HCT116 (cell line): ENCODE measurements around the gene GALNT14. TPM values are rescaled to one million over a fixed set of nuclear protein-coding genes. Genes with fewer than 3 reads are reported as not detected.

Experiments used
- ATAC-seq: fragments of 200-7000 bp; cut with Tn5 transposase; 2 replicates; pipeline ENCODE4 v1.9.1; 2020; ENCODE audit warnings: mild to moderate bottlenecking, moderate library complexity
- BruUV-seq: library from RNA; stranded (reverse); fragments of 400-500 nt; replicated peaks from 2 replicates; lab custom pipeline; 2021; lab: Mats Ljungman, UMichigan
- CTCF ChIA-PET: fragments of 300-600 bp; sonication (Branson Sonifier 250); formaldehyde crosslinking; loops from one replicate; lab custom pipeline; 2021; ENCODE audit warnings: antibody characterized with exemption; lab: Charles Lee
- POLR2A ChIA-PET: fragments of 300-600, 350-600 bp; sonication (Branson Sonifier 250); formaldehyde crosslinking; loops from one replicate; lab custom pipeline; 2021; ENCODE audit warnings: antibody characterized with exemption; lab: Charles Lee
- RAD21 ChIA-PET, 2 experiments: fragments of 300-600 bp; sonication (Branson Sonifier 250); formaldehyde crosslinking; loops; one replicate each; lab custom pipeline; 2023; ENCODE audit warnings: low total read pairs in 2 of 2; ENCODE audit not compliant: uncharacterized antibody in 2 of 2, unreplicated experiment in 2 of 2, low non-redundant PET in 1 of 2; lab: Charles Lee
- DNase-seq: peaks from one replicate; pipeline ENCODE4 v3.0.0-alpha.2; 2010; ENCODE audit warnings: low read depth, low spot score
- H2AFZ ChIP-seq: fragments of 200-600 bp; shearing (Covaris generic), sonication (generic); 2 replicates; pipeline ENCODE4 v1.6.1; 2017; ENCODE audit warnings: low read depth, mixed run types, mixed read lengths, antibody characterized with exemption, low read length; ENCODE audit not compliant: poor library complexity, severe bottlenecking
- H3K27ac ChIP-seq: 2 replicates; pipeline ENCODE4 v1.5.1; 2012; ENCODE audit warnings: low read depth, low read length
- H3K27me3 ChIP-seq: fragments of 200-600 bp; sonication (generic); 2 replicates; pipeline ENCODE4 v1.6.1; 2016; ENCODE audit warnings: mixed run types, low read length, mixed read lengths; ENCODE audit not compliant: insufficient read depth
- H3K36me3 ChIP-seq, 2 experiments: fragments of 200-500 bp in 1 of 2; fragments of 200-600 bp in 1 of 2; sonication (Bioruptor generic) in 1 of 2; sonication (generic) in 1 of 2; 2 replicates each; pipeline versions ENCODE4 v1.5.1 to v1.6.1; 2014 to 2016; ENCODE audit warnings: low read length in 2 of 2, inconsistent platforms in 1 of 2, mixed read lengths in 1 of 2, mixed run types in 1 of 2; ENCODE audit not compliant: insufficient read depth in 2 of 2, control insufficient read depth in 1 of 2
- H3K4me1 ChIP-seq, 2 experiments: fragments of 200-600 bp in 1 of 2; sonication (generic) in 1 of 2; 2 replicates each; pipeline versions ENCODE4 v1.5.1 to v1.6.1; 2012 to 2017; ENCODE audit warnings: low read length in 2 of 2, inconsistent platforms in 1 of 2, mild to moderate bottlenecking in 1 of 2, mixed read lengths in 1 of 2, mixed run types in 1 of 2, moderate library complexity in 1 of 2; ENCODE audit not compliant: insufficient read depth in 2 of 2, control insufficient read depth in 1 of 2
- H3K4me2 ChIP-seq: fragments of 200-600 bp; sonication (generic); 2 replicates; pipeline ENCODE4 v1.6.1; 2017; ENCODE audit warnings: mixed run types, low read length, mixed read lengths
- H3K4me3 ChIP-seq, 2 experiments: fragments of 200-600 bp in 1 of 2; sonication (generic) in 1 of 2; replicated peaks in 1 of 2; 2 replicates each; pipeline ENCODE4 v1.5.1; 2011 to 2016; ENCODE audit warnings: low read length in 2 of 2, control low read depth in 1 of 2, low read depth in 1 of 2, mild to moderate bottlenecking in 1 of 2, mixed read lengths in 1 of 2, mixed run types in 1 of 2
- H3K79me2 ChIP-seq: fragments of 200-600 bp; sonication (generic); 2 replicates; pipeline ENCODE4 v1.6.1; 2017; ENCODE audit warnings: mild to moderate bottlenecking, mixed run types, low read length, moderate library complexity, mixed read lengths; ENCODE audit not compliant: insufficient read depth
- H3K9ac ChIP-seq: fragments of 200-600 bp; sonication (generic); 2 replicates; pipeline ENCODE4 v1.6.1; 2016; ENCODE audit warnings: low read length, mixed read lengths
- H3K9me2 ChIP-seq: fragments of 200-600 bp; sonication (generic), shearing (Covaris generic); 2 replicates; pipeline ENCODE4 v1.6.1; 2017; ENCODE audit warnings: mixed run types, mild to moderate bottlenecking, moderate library complexity; ENCODE audit not compliant: insufficient read depth
- H3K9me3 ChIP-seq, 2 experiments: fragments of 200-500 bp in 1 of 2; fragments of 200-600 bp in 1 of 2; sonication (Bioruptor generic) in 1 of 2; sonication (generic) in 1 of 2; 2 replicates each; pipeline ENCODE4 v1.6.1; 2014 to 2017; ENCODE audit warnings: low read length in 2 of 2, mixed read lengths in 2 of 2, inconsistent platforms in 1 of 2, low read depth in 1 of 2, mild to moderate bottlenecking in 1 of 2, mixed run types in 1 of 2, moderate library complexity in 1 of 2; ENCODE audit not compliant: control insufficient read depth in 1 of 2, insufficient read depth in 1 of 2
- H4K20me1 ChIP-seq: fragments of 200-600 bp; sonication (generic), shearing (Covaris generic); 2 replicates; pipeline ENCODE4 v1.6.1; 2017; ENCODE audit warnings: mixed run types, mild to moderate bottlenecking, moderate library complexity; ENCODE audit not compliant: insufficient read depth
- ATF3 ChIP-seq: IDR thresholded peaks from 2 replicates; pipeline ENCODE4 v1.6.1; 2012
- CBX3 ChIP-seq: IDR thresholded peaks from 2 replicates; pipeline ENCODE4 v1.6.1; 2012; ENCODE audit warnings: low read depth
- CEBPB ChIP-seq: IDR thresholded peaks from 2 replicates; pipeline ENCODE4 v1.6.1; 2012; ENCODE audit warnings: low read depth
- EGR1 ChIP-seq: IDR thresholded peaks from 2 replicates; pipeline ENCODE4 v1.6.1; 2012; ENCODE audit warnings: low read depth
- EZH2 ChIP-seq: fragments of 200-600 bp; sonication (generic); IDR thresholded peaks from 2 replicates; pipeline ENCODE4 v1.6.1; 2017; ENCODE audit warnings: antibody characterized with exemption, mixed run types
- EZH2phosphoT487 ChIP-seq: fragments of 200-600 bp; IDR thresholded peaks from 2 replicates; pipeline ENCODE4 v1.6.1; 2018; ENCODE audit warnings: antibody characterized with exemption, borderline replicate concordance
- JUND ChIP-seq: IDR thresholded peaks from 2 replicates; pipeline ENCODE4 v1.6.1; 2012
- REST ChIP-seq: IDR thresholded peaks from 2 replicates; pipeline ENCODE4 v1.6.1; 2012; ENCODE audit warnings: low read depth
- SIN3A ChIP-seq: IDR thresholded peaks from 2 replicates; pipeline ENCODE4 v1.6.1; 2012; ENCODE audit warnings: low read depth
- SP1 ChIP-seq: IDR thresholded peaks from 2 replicates; pipeline ENCODE4 v1.6.1; 2012; ENCODE audit warnings: low read depth
- SRF ChIP-seq: IDR thresholded peaks from 2 replicates; pipeline ENCODE4 v1.6.1; 2012; ENCODE audit warnings: low read depth
- TCF7L2 ChIP-seq: IDR thresholded peaks from 2 replicates; pipeline ENCODE4 v1.7.0; 2011; ENCODE audit warnings: borderline replicate concordance, inconsistent platforms; ENCODE audit not compliant: insufficient read depth, insufficient read length; ENCODE audit errors: extremely low read depth
- ZNF274 ChIP-seq: fragments of 200-500 bp; sonication (Bioruptor generic); IDR thresholded peaks from 2 replicates; pipeline ENCODE4 v1.6.1; 2014; ENCODE audit warnings: mild to moderate bottlenecking, low read depth, low read length, inconsistent platforms
- intact Hi-C: fragments of 100-400 bp; cut with micrococcal nuclease; formaldehyde crosslinking; loops from 2 replicates; pipeline ENCODE4 v1.10.0; 2022
- total RNA-seq: library from RNA; stranded (reverse); gene quantifications from one replicate; pipeline ENCODE4 v1.2.1, GENCODE V29; 2021; ENCODE audit not compliant: unreplicated experiment

GALNT14 gene
- total RNA-seq, 1 experiment from 2014 or later, result 11.2 TPM

- intact Hi-C loops, result no loop called here
- ChIA-PET CTCF (no interaction called here), POLR2A (no interaction called here)
Measured at GRCh38 chr2:30984148-30984547, 154.1 kb downstream of the GALNT14 start.

More at GRCh38 chr2:30984148-30984547, 154.1 kb downstream of the GALNT14 start:
- Histone ChIP-seq H3K27me3 (no peaks in the 10 kb centered on the region), H3K27ac (no peak overlapping the region), H3K4me1 (no peaks in the 10 kb centered on the region), H3K4me2 (no peak overlapping the region), H3K9me2 (no peaks in the 10 kb centered on the region), H4K20me1 (no peaks in the 10 kb centered on the region), H3K36me3 (no peaks in the 10 kb centered on the region), H3K79me2 (no peaks in the 10 kb centered on the region), H2AFZ (no peak overlapping the region), H3K4me3 (no peak overlapping the region), H3K9me3 (no peaks in the 10 kb centered on the region), H3K9ac (no peak overlapping the region)
- ATAC-seq (no peak), DNase-seq (no peak)
- TF ChIP-seq EZH2 (no peak), SP1 (no peak), ZNF274 (no peak), JUND (no peak), SIN3A (no peak), ATF3 (no peak), CBX3 (no peak), EZH2phosphoT487 (no peak), SRF (no peak), REST (no peak), EGR1 (no peak), CEBPB (no peak), TCF7L2 (no peak)
- BruUV-seq, result no TSS peak
- RAD21 ChIA-PET, result no interaction called here
